ENCODE measurements around the gene ITPKC.

DNA sequence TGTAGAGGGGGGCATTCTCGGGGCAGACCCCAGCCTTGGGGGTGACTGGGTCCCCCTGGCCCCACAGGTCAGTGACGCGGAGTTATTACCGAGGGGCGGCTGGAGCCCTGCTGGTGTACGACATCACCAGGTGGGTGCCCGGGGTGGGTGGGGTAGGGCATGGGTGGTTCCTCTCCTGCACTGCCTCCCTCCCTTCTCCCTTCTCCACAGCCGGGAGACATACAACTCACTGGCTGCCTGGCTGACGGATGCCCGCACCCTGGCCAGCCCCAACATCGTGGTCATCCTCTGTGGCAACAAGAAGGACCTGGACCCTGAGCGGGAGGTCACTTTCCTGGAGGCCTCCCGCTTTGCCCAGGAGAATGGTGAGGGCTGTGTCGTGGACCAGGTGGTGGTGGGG is 66.8 kb downstream of the ITPKC start:
- no peak for TF ChIP-seq POLR2A (IDR thresholded peaks at IDR 0.05; ENCODE audit: low read depth, low read length)
- TF ChIP-seq RFX5 (IDR thresholded peaks at IDR 0.05; ENCODE audit: low read depth, low read length) = no peak
- no peak for TF ChIP-seq POLR2AphosphoS5 (IDR thresholded peaks at IDR 0.05; ENCODE audit: low read length)
- no peak for TF ChIP-seq CHD2 (IDR thresholded peaks at IDR 0.05; ENCODE audit: borderline replicate concordance, low read depth, low read length)
- TF ChIP-seq, protein P1, sequence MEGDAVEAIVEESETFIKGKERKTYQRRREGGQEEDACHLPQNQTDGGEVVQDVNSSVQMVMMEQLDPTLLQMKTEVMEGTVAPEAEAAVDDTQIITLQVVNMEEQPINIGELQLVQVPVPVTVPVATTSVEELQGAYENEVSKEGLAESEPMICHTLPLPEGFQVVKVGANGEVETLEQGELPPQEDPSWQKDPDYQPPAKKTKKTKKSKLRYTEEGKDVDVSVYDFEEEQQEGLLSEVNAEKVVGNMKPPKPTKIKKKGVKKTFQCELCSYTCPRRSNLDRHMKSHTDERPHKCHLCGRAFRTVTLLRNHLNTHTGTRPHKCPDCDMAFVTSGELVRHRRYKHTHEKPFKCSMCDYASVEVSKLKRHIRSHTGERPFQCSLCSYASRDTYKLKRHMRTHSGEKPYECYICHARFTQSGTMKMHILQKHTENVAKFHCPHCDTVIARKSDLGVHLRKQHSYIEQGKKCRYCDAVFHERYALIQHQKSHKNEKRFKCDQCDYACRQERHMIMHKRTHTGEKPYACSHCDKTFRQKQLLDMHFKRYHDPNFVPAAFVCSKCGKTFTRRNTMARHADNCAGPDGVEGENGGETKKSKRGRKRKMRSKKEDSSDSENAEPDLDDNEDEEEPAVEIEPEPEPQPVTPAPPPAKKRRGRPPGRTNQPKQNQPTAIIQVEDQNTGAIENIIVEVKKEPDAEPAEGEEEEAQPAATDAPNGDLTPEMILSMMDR (IDR thresholded peaks at IDR 0.05 in 2 of 3, conservative IDR thresholded peaks at IDR 0.05 in 1 of 3; ENCODE audit: control insufficient read depth in 2 of 3, extremely low read depth in 1 of 3, insufficient read depth in 1 of 3, low read depth in 3 of 3, low read length in 3 of 3) = no peak
- TF ChIP-seq, protein P2, sequence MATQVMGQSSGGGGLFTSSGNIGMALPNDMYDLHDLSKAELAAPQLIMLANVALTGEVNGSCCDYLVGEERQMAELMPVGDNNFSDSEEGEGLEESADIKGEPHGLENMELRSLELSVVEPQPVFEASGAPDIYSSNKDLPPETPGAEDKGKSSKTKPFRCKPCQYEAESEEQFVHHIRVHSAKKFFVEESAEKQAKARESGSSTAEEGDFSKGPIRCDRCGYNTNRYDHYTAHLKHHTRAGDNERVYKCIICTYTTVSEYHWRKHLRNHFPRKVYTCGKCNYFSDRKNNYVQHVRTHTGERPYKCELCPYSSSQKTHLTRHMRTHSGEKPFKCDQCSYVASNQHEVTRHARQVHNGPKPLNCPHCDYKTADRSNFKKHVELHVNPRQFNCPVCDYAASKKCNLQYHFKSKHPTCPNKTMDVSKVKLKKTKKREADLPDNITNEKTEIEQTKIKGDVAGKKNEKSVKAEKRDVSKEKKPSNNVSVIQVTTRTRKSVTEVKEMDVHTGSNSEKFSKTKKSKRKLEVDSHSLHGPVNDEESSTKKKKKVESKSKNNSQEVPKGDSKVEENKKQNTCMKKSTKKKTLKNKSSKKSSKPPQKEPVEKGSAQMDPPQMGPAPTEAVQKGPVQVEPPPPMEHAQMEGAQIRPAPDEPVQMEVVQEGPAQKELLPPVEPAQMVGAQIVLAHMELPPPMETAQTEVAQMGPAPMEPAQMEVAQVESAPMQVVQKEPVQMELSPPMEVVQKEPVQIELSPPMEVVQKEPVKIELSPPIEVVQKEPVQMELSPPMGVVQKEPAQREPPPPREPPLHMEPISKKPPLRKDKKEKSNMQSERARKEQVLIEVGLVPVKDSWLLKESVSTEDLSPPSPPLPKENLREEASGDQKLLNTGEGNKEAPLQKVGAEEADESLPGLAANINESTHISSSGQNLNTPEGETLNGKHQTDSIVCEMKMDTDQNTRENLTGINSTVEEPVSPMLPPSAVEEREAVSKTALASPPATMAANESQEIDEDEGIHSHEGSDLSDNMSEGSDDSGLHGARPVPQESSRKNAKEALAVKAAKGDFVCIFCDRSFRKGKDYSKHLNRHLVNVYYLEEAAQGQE (IDR thresholded peaks at IDR 0.05; ENCODE audit: low read depth, low read length) = no peak
- TF ChIP-seq MEF2A (IDR thresholded peaks at IDR 0.05; ENCODE audit: insufficient read depth, low read depth, low read length) = no peak
- no peak for TF ChIP-seq ATF3 (IDR thresholded peaks at IDR 0.05; ENCODE audit: borderline replicate concordance, extremely low read depth, low read depth, low read length)
- TF ChIP-seq ZBTB40 (IDR thresholded peaks at IDR 0.05; ENCODE audit: borderline replicate concordance) = no peak
- TF ChIP-seq RUNX3 (IDR thresholded peaks at IDR 0.05; ENCODE audit: low read length) = no peak
- no peak for TF ChIP-seq EZH2 (IDR thresholded peaks at IDR 0.05; ENCODE audit: borderline replicate concordance, control insufficient read depth, low read depth, low read length)
- no peak for TF ChIP-seq TAF1 (IDR thresholded peaks at IDR 0.05; ENCODE audit: borderline replicate concordance, low read depth, low read length)

Data from GM12878 (cell line).